GM18907 (cell line): ENCODE data around the gene CLMN.

Experiments
- ATAC-seq: cut with Tn5 transposase; IDR thresholded peaks from one replicate; pipeline ENCODE4 v1.9.1; 2021; ENCODE audit warnings: mild to moderate bottlenecking, moderate library complexity; ENCODE audit not compliant: unreplicated experiment

Gene CLMN

GRCh38 chr14:95264271-95264973, 55.3 kb downstream of the CLMN start:
- ATAC-seq, result no peak

- no peak for ATAC-seq
Measured at GRCh38 chr14:95263527-95264231, 56.0 kb downstream of the CLMN start.

- no peak for ATAC-seq
Measured at GRCh38 chr14:95262511-95262891, 57.2 kb downstream of the CLMN start.

GRCh38 chr14:95261616-95262510, 57.8 kb downstream of the CLMN start:
- ATAC-seq, result no peak

- no peak for ATAC-seq
Measured at GRCh38 chr14:95260537-95261361, 59.0 kb downstream of the CLMN start.

GRCh38 chr14:95258754-95259593, 60.7 kb downstream of the CLMN start:
- no peak for ATAC-seq

- no peak for ATAC-seq
Measured at GRCh38 chr14:95258156-95258555, 61.6 kb downstream of the CLMN start.

GRCh38 chr14:95257521-95257920, 62.2 kb downstream of the CLMN start:
- ATAC-seq, result no peak

GRCh38 chr14:95256776-95257060, 63.0 kb downstream of the CLMN start:
- ATAC-seq, result no peak

- ATAC-seq, result no peak
Measured at GRCh38 chr14:95256002-95256775, 63.5 kb downstream of the CLMN start.

GRCh38 chr14:95255487-95255886, 64.2 kb downstream of the CLMN start:
- no peak for ATAC-seq

GRCh38 chr14:95255013-95255412, 64.7 kb downstream of the CLMN start:
- no peak for ATAC-seq

- no peak for ATAC-seq
Measured at GRCh38 chr14:95254288-95254687, 65.4 kb downstream of the CLMN start.

- no peak for ATAC-seq
Measured at GRCh38 chr14:95253039-95253630, 66.6 kb downstream of the CLMN start.

GRCh38 chr14:95252219-95252618, 67.5 kb downstream of the CLMN start:
- ATAC-seq, result no peak

GRCh38 chr14:95250936-95251335, 68.8 kb downstream of the CLMN start:
- ATAC-seq, result no peak

GRCh38 chr14:95250140-95250769, 69.5 kb downstream of the CLMN start:
- no peak for ATAC-seq

GRCh38 chr14:95248432-95248831, 71.3 kb downstream of the CLMN start:
- ATAC-seq, result no peak
